ENCODE data around the gene ZNF500.
A peak's percentile ranks its signal among the peaks of the same experiment; 100 is the strongest.

The ZNF500 gene

DNA sequence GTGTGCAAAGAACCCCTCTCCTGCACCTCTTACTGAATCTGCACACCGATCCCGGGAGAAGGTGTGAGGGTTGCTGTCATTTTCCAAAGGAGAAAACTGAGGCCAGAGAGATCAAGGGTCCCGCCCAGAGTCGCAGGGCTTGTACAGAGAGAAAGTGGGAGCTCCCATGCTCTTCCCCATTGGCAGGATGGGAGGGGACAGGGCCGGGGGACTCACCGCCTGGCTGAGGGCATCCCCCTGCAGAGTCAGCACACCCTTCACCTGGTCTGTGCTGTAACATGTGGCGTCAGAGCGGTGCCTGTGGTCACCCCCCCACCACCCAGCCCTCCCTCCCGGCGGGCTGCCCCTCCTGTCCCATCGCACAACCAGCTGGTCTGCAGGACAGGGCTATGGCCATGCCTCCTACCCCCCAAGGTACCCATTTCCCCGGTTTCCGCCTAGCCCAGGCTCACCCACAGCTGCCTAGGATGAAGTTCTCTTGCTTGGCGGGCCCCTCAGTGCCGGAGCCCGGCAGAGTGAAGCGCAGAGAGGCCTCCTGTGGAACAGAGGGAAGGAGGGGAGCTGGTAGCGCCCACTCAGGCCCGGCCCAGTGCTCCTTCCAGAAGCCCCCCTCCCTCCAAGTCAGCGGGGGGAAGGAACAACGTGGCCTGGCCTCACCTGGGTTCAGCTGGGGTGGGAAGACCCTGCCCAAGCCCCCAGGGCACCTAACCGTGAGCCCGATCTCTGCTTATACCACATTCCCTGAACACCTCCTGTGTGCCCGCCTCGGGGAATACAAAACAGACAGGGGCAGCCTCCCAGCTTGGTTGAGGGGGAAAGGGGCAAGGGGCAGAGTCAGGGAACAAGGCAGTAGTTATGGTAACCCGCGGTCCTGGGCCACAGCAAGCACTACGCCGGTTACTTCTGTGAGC lies 34.3 kb upstream of the ZNF500 start:
- TF ChIP-seq, protein P1, sequence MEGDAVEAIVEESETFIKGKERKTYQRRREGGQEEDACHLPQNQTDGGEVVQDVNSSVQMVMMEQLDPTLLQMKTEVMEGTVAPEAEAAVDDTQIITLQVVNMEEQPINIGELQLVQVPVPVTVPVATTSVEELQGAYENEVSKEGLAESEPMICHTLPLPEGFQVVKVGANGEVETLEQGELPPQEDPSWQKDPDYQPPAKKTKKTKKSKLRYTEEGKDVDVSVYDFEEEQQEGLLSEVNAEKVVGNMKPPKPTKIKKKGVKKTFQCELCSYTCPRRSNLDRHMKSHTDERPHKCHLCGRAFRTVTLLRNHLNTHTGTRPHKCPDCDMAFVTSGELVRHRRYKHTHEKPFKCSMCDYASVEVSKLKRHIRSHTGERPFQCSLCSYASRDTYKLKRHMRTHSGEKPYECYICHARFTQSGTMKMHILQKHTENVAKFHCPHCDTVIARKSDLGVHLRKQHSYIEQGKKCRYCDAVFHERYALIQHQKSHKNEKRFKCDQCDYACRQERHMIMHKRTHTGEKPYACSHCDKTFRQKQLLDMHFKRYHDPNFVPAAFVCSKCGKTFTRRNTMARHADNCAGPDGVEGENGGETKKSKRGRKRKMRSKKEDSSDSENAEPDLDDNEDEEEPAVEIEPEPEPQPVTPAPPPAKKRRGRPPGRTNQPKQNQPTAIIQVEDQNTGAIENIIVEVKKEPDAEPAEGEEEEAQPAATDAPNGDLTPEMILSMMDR (IDR thresholded peaks at IDR 0.05; ENCODE audit: low read length) = no peak
- TF ChIP-seq EZH2 (IDR thresholded peaks at IDR 0.05; ENCODE audit: borderline replicate concordance, low read length) = no peak
- Histone ChIP-seq H3K4me2 (ENCODE audit: low read length) (peak overlapping the region; percentile 85), H3K27ac (ENCODE audit: low read depth, low read length, poor library complexity, severe bottlenecking) (no peak overlapping the region), H4K20me1 (ENCODE audit: insufficient read depth, low read length) (no peaks in the 10 kb centered on the region), H3F3A (ENCODE audit: insufficient read depth, low read length) (no peaks in the 10 kb centered on the region), H3K4me3 (ENCODE audit: low read depth, low read length, poor library complexity, severe bottlenecking) (peak overlapping the region; percentile 80), H3K79me2 (ENCODE audit: insufficient read depth, low read length) (no peaks in the 10 kb centered on the region), H3K27me3 (ENCODE audit: insufficient read depth, low read length) (peaks cover 3% of the 10 kb centered on the region; the same call in 1 of the 2 replicates), H3K9me2 (ENCODE audit: low read depth, low read length) (no peaks in the 10 kb centered on the region), H3K9me3 (ENCODE audit: low read length) (no peaks in the 10 kb centered on the region), H3K36me3 (ENCODE audit: insufficient read depth, low read length) (peaks cover 11% of the 10 kb centered on the region; the same call in 1 of the 2 replicates), H3K9ac (ENCODE audit: low read length) (peak overlapping the region; percentile 47; the same call in 1 of the 2 replicates), H2AFZ (ENCODE audit: low read length) (no peak overlapping the region), H3K4me1 (ENCODE audit: insufficient read depth, low read length, severe bottlenecking) (peaks cover 16% of the 10 kb centered on the region)

GRCh38 chr16:4800290-4801041 lies 33.5 kb upstream of the ZNF500 start:
- TF ChIP-seq, protein P1 (IDR thresholded peaks at IDR 0.05; ENCODE audit: low read length) = no peak
- no peak for TF ChIP-seq EZH2 (IDR thresholded peaks at IDR 0.05; ENCODE audit: borderline replicate concordance, low read length)
- Histone ChIP-seq H3K9me3 (ENCODE audit: low read length) (no peaks in the 10 kb centered on the region), H3K9me2 (ENCODE audit: low read depth, low read length) (no peaks in the 10 kb centered on the region), H3K36me3 (ENCODE audit: insufficient read depth, low read length) (peaks cover 11% of the 10 kb centered on the region; the same call in 1 of the 2 replicates), H2AFZ (ENCODE audit: low read length) (no peak overlapping the region), H3K4me1 (ENCODE audit: insufficient read depth, low read length, severe bottlenecking) (peaks cover 16% of the 10 kb centered on the region), H4K20me1 (ENCODE audit: insufficient read depth, low read length) (no peaks in the 10 kb centered on the region), H3K9ac (ENCODE audit: low read length) (no peak overlapping the region), H3F3A (ENCODE audit: insufficient read depth, low read length) (no peaks in the 10 kb centered on the region), H3K4me2 (ENCODE audit: low read length) (no peak overlapping the region), H3K4me3 (ENCODE audit: low read depth, low read length, poor library complexity, severe bottlenecking) (no peak overlapping the region), H3K27me3 (ENCODE audit: insufficient read depth, low read length) (peaks cover 3% of the 10 kb centered on the region; the same call in 1 of the 2 replicates), H3K27ac (ENCODE audit: low read depth, low read length, poor library complexity, severe bottlenecking) (no peak overlapping the region), H3K79me2 (ENCODE audit: insufficient read depth, low read length) (no peaks in the 10 kb centered on the region)

GRCh38 chr16:4799171-4799855 lies 32.4 kb upstream of the ZNF500 start:
- Histone ChIP-seq H3K4me2 (ENCODE audit: low read length) (no peak overlapping the region), H3K4me3 (ENCODE audit: low read depth, low read length, poor library complexity, severe bottlenecking) (no peak overlapping the region), H3K9ac (ENCODE audit: low read length) (no peak overlapping the region), H3K4me1 (ENCODE audit: insufficient read depth, low read length, severe bottlenecking) (peaks cover 16% of the 10 kb centered on the region), H3K36me3 (ENCODE audit: insufficient read depth, low read length) (peaks cover under 1% of the 10 kb centered on the region; the same call in 1 of the 2 replicates), H3F3A (ENCODE audit: insufficient read depth, low read length) (no peaks in the 10 kb centered on the region), H3K79me2 (ENCODE audit: insufficient read depth, low read length) (no peaks in the 10 kb centered on the region), H3K27me3 (ENCODE audit: insufficient read depth, low read length) (peaks cover 3% of the 10 kb centered on the region; the same call in 1 of the 2 replicates), H3K9me3 (ENCODE audit: low read length) (no peaks in the 10 kb centered on the region), H4K20me1 (ENCODE audit: insufficient read depth, low read length) (no peaks in the 10 kb centered on the region), H2AFZ (ENCODE audit: low read length) (no peak overlapping the region), H3K9me2 (ENCODE audit: low read depth, low read length) (no peaks in the 10 kb centered on the region), H3K27ac (ENCODE audit: low read depth, low read length, poor library complexity, severe bottlenecking) (no peak overlapping the region)
- TF ChIP-seq EZH2 (IDR thresholded peaks at IDR 0.05; ENCODE audit: borderline replicate concordance, low read length) = no peak
- TF ChIP-seq, protein P1 (IDR thresholded peaks at IDR 0.05; ENCODE audit: low read length) = no peak
